DOHH2 (cell line): ENCODE measurements around the gene LDHA.
"Not testable (repeated sequence)": the region's sequence is repeated elsewhere in the genome, so short reads cannot be mapped to it uniquely, and the experiment has no call there.

Source experiments
- H3F3A ChIP-seq: fragments of 200-600 bp; sonication (generic), shearing (Covaris generic); 2 replicates; pipeline ENCODE4 v1.6.0; 2016; ENCODE audit warnings: antibody characterized with exemption, mild to moderate bottlenecking; ENCODE audit not compliant: control insufficient read depth, insufficient read depth
- H3K27ac ChIP-seq: fragments of 200-600 bp; sonication (generic); 2 replicates; pipeline ENCODE4 v1.5.1; 2014; ENCODE audit warnings: low read depth, mild to moderate bottlenecking, low read length, moderate library complexity
- H3K27me3 ChIP-seq: fragments of 200-600 bp; sonication (generic); 2 replicates; pipeline ENCODE4 v1.6.1; 2014; ENCODE audit warnings: mild to moderate bottlenecking, low read length, mixed read lengths; ENCODE audit not compliant: control insufficient read depth
- H3K36me3 ChIP-seq: fragments of 200-600 bp; sonication (generic); 2 replicates; pipeline ENCODE4 v1.6.1; 2014; ENCODE audit warnings: mild to moderate bottlenecking, low read length, moderate library complexity, mixed read lengths; ENCODE audit not compliant: control insufficient read depth
- H3K4me1 ChIP-seq: fragments of 200-600 bp; sonication (generic); 2 replicates; pipeline ENCODE4 v1.6.1; 2014; ENCODE audit warnings: mild to moderate bottlenecking, low read length, mixed read lengths; ENCODE audit not compliant: control insufficient read depth
- H3K4me2 ChIP-seq: fragments of 200-600 bp; sonication (generic); 2 replicates; pipeline ENCODE4 v1.6.0; 2014; ENCODE audit warnings: mild to moderate bottlenecking, low read length, moderate library complexity
- H3K4me3 ChIP-seq: fragments of 200-600 bp; sonication (generic); 2 replicates; pipeline ENCODE4 v1.5.1; 2014; ENCODE audit warnings: mild to moderate bottlenecking, low read length, mixed read lengths
- H3K79me2 ChIP-seq: fragments of 200-600 bp; sonication (generic); 2 replicates; pipeline ENCODE4 v1.6.1; 2014; ENCODE audit warnings: mild to moderate bottlenecking, low read length, mixed read lengths; ENCODE audit not compliant: control insufficient read depth
- H3K9me2 ChIP-seq: fragments of 200-600 bp; sonication (generic); replicated peaks from 2 replicates; pipeline ENCODE4 v1.6.1; 2014; ENCODE audit warnings: mild to moderate bottlenecking, low read length, mixed read lengths; ENCODE audit not compliant: control insufficient read depth
- H3K9me3 ChIP-seq: fragments of 200-600 bp; sonication (generic); 2 replicates; pipeline ENCODE4 v1.6.1; 2014; ENCODE audit warnings: antibody characterized with exemption, low read length, mixed read lengths; ENCODE audit not compliant: control insufficient read depth, insufficient read depth
- H4K20me1 ChIP-seq: fragments of 200-600 bp; sonication (generic); 2 replicates; pipeline ENCODE4 v1.6.0; 2014; ENCODE audit warnings: low read depth, mild to moderate bottlenecking, antibody characterized with exemption, low read length, moderate library complexity; ENCODE audit not compliant: control insufficient read depth, insufficient read depth
- EZH2phosphoT487 ChIP-seq: fragments of 200-600 bp; sonication (generic); IDR thresholded peaks from 2 replicates; pipeline ENCODE4 v1.6.1; 2017; ENCODE audit warnings: borderline replicate concordance, mild to moderate bottlenecking, antibody characterized with exemption, low read length, moderate library complexity, mixed read lengths
- TF ChIP-seq, protein P1 (sequence below): fragments of 200-600 bp; sonication (generic); IDR thresholded peaks from one replicate; pipeline ENCODE4 v1.5.1; 2014; ENCODE audit warnings: antibody characterized with exemption, mild to moderate bottlenecking, low read depth, low read length; ENCODE audit not compliant: poor library complexity, severe bottlenecking

LDHA gene

DNA sequence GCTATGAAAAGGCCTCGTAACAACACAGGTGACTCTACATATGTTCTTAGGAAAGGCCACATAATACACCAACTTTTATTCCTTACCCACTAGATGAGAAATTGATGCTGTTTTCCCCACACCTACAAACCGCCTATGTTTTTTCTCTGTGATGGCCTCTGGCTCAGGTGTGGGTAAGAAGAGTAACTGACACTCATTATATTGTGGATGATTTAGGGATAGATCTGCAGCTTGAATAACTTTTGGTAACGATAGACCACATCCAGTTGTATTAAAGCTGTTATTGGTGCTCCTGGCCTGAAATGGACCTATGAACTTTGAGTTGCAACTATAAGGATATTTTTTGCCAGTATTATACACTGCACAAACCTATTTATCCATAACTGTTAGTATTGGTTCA, 3.6 kb downstream of the LDHA start:
- H3K9me3 ChIP-seq: no peaks in the 10 kb centered on the region
- no peaks in the 10 kb centered on the region for H3K9me2 ChIP-seq
- H4K20me1 ChIP-seq: peaks cover 42% of the 10 kb centered on the region
- no peak overlapping the region for H3K4me2 ChIP-seq
- H3K27me3 ChIP-seq: no peaks in the 10 kb centered on the region
- peaks cover 20% of the 10 kb centered on the region for H3K4me1 ChIP-seq
- H3K79me2 ChIP-seq: peaks cover 80% of the 10 kb centered on the region
- H3F3A ChIP-seq: peaks cover 67% of the 10 kb centered on the region
- no peak overlapping the region for H3K27ac ChIP-seq
- no peak for TF ChIP-seq EZH2phosphoT487
- TF ChIP-seq, protein P1, sequence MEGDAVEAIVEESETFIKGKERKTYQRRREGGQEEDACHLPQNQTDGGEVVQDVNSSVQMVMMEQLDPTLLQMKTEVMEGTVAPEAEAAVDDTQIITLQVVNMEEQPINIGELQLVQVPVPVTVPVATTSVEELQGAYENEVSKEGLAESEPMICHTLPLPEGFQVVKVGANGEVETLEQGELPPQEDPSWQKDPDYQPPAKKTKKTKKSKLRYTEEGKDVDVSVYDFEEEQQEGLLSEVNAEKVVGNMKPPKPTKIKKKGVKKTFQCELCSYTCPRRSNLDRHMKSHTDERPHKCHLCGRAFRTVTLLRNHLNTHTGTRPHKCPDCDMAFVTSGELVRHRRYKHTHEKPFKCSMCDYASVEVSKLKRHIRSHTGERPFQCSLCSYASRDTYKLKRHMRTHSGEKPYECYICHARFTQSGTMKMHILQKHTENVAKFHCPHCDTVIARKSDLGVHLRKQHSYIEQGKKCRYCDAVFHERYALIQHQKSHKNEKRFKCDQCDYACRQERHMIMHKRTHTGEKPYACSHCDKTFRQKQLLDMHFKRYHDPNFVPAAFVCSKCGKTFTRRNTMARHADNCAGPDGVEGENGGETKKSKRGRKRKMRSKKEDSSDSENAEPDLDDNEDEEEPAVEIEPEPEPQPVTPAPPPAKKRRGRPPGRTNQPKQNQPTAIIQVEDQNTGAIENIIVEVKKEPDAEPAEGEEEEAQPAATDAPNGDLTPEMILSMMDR: no peak
- H3K36me3 ChIP-seq: peaks cover 78% of the 10 kb centered on the region
- no peak overlapping the region for H3K4me3 ChIP-seq

DNA sequence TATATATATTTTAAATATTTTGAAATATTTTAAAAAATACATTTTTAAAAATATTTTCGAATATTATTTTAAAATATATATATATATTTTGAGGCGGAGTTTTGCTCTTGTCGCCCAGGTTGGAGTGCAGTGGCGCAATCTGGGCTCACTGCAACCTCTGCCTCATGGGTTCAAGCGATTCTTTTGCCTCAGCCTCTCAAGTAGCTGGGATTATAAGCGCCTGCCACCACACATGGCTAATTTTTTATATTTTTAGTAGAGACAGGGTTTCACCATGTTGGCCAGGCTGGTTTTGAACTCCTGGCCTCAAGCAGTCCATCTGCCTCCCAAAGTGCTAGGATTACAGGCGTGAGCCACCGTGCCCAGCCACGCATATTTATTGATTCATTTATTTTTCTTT, 6.7 kb downstream of the LDHA start:
- H3K4me2 ChIP-seq, H3K9me3 ChIP-seq, H3K9me2 ChIP-seq, H3K4me3 ChIP-seq, H3K4me1 ChIP-seq, H3K27me3 ChIP-seq, H3K27ac ChIP-seq: not testable (repeated sequence)
- H4K20me1 ChIP-seq: peaks cover 48% of the 10 kb centered on the region
- peaks cover 92% of the 10 kb centered on the region for H3K36me3 ChIP-seq
- H3K79me2 ChIP-seq: peaks cover 60% of the 10 kb centered on the region
- peaks cover 82% of the 10 kb centered on the region for H3F3A ChIP-seq

DNA sequence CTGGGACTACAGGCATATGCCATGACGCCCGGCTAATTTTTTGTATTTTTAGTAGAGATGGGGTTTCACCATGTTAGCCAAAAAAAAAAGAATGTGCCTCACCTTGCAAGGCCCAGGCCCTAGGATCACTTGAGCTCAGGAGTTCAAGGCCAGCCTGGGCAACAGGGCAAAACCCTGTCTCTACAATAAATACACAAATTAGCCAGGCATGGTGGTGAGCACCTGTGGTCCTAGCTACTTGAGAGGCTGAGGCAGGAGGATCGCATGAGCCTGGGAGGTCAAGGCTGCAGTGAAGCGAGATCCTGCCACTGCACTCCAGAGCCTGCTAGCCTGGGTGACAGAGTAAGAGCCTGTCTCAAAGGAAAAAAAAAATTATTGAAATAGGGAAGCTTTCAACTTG, 9.7 kb downstream of the LDHA start:
- peaks cover 89% of the 10 kb centered on the region for H3K36me3 ChIP-seq
- no peaks in the 10 kb centered on the region for H3K9me3 ChIP-seq
- peaks cover 86% of the 10 kb centered on the region for H3F3A ChIP-seq

DNA sequence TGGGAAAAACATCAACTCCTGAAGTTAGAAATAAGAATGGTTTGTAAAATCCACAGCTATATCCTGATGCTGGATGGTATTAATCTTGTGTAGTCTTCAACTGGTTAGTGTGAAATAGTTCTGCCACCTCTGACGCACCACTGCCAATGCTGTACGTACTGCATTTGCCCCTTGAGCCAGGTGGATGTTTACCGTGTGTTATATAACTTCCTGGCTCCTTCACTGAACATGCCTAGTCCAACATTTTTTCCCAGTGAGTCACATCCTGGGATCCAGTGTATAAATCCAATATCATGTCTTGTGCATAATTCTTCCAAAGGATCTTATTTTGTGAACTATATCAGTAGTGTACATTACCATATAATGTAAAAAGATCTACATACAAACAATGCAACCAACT, 13.0 kb downstream of the LDHA start:
- Histone ChIP-seq H3F3A (peaks cover 79% of the 10 kb centered on the region), H3K36me3 (peaks cover 61% of the 10 kb centered on the region), H4K20me1 (peaks cover 12% of the 10 kb centered on the region)
- not testable (repeated sequence) for H3K79me2 ChIP-seq, H3K4me2 ChIP-seq, H3K27ac ChIP-seq, H3K9me3 ChIP-seq, H3K4me3 ChIP-seq, H3K27me3 ChIP-seq, H3K9me2 ChIP-seq, H3K4me1 ChIP-seq

More for the DNA sequence above, 9.7 kb downstream of the LDHA start:
- H3K4me3 ChIP-seq: no peak overlapping the region
- no peak overlapping the region for H3K27ac ChIP-seq
- peaks cover 30% of the 10 kb centered on the region for H3K79me2 ChIP-seq
- H3K4me1 ChIP-seq: no peaks in the 10 kb centered on the region
- no peak overlapping the region for H3K4me2 ChIP-seq
- TF ChIP-seq, protein P1: no peak
- no peak for TF ChIP-seq EZH2phosphoT487
- peaks cover 27% of the 10 kb centered on the region for H4K20me1 ChIP-seq
- no peaks in the 10 kb centered on the region for H3K27me3 ChIP-seq
- H3K9me2 ChIP-seq: no peaks in the 10 kb centered on the region
